Hepatocyte (in vitro differentiated cells): Measurements from ENCODE around the gene TST. TPM values are rescaled to one million over a fixed set of nuclear protein-coding genes. Genes with fewer than 3 reads are reported as not detected.

Experiments
- DNase-seq: peaks from one replicate; pipeline ENCODE4 v3.0.0-alpha.2; 2016; ENCODE audit warnings: low spot score
- H2AFZ ChIP-seq: fragments of 200-600 bp; sonication (generic); 2 replicates; pipeline ENCODE4 v1.6.0; 2016; ENCODE audit warnings: antibody characterized with exemption, mild to moderate bottlenecking
- H3K27ac ChIP-seq: fragments of 200-600 bp; sonication (generic); 2 replicates; pipeline ENCODE4 v1.5.1; 2016; ENCODE audit warnings: mild to moderate bottlenecking
- H3K27me3 ChIP-seq: fragments of 200-600 bp; sonication (generic); 2 replicates; pipeline ENCODE4 v1.6.1; 2016
- H3K36me3 ChIP-seq: fragments of 200-600 bp; sonication (generic); replicated peaks from 2 replicates; pipeline ENCODE4 v1.5.1; 2016; ENCODE audit warnings: low read depth; ENCODE audit not compliant: insufficient read depth
- H3K4me1 ChIP-seq: fragments of 200-600 bp; sonication (generic); 2 replicates; pipeline ENCODE4 v1.5.1; 2016; ENCODE audit warnings: mild to moderate bottlenecking, moderate library complexity; ENCODE audit not compliant: insufficient read depth
- H3K4me2 ChIP-seq: fragments of 200-600 bp; sonication (generic); 2 replicates; pipeline ENCODE4 v1.6.0; 2016
- H3K4me3 ChIP-seq: fragments of 200-600 bp; sonication (generic); 2 replicates; pipeline ENCODE4 v1.5.1; 2016; ENCODE audit warnings: mild to moderate bottlenecking
- H3K79me2 ChIP-seq: fragments of 200-600 bp; sonication (generic); 2 replicates; pipeline ENCODE4 v1.6.0; 2017; ENCODE audit warnings: mild to moderate bottlenecking
- H3K9me2 ChIP-seq: fragments of 200-600 bp; sonication (generic); replicated peaks from 2 replicates; pipeline ENCODE4 v1.6.0; 2017; ENCODE audit warnings: mild to moderate bottlenecking; ENCODE audit not compliant: insufficient read depth
- H3K9me3 ChIP-seq: fragments of 200-600 bp; sonication (generic); 2 replicates; pipeline ENCODE4 v1.5.1; 2016; ENCODE audit warnings: low read depth, mild to moderate bottlenecking
- H4K20me1 ChIP-seq: fragments of 200-600 bp; sonication (generic); 2 replicates; pipeline ENCODE4 v1.6.0; 2016; ENCODE audit warnings: mild to moderate bottlenecking; ENCODE audit not compliant: insufficient read depth, poor library complexity, severe bottlenecking
- CTCF ChIP-seq: fragments of 200-600 bp; sonication (generic); IDR thresholded peaks from 2 replicates; pipeline ENCODE4 v1.5.1; 2016; ENCODE audit warnings: antibody characterized with exemption, mild to moderate bottlenecking; ENCODE audit not compliant: poor library complexity
- EZH2 ChIP-seq: fragments of 200-600 bp; sonication (generic); IDR thresholded peaks from 2 replicates; pipeline ENCODE4 v1.6.1; 2016; ENCODE audit warnings: antibody characterized with exemption, mild to moderate bottlenecking, borderline replicate concordance
- EZH2phosphoT487 ChIP-seq: fragments of 200-600 bp; sonication (generic); IDR thresholded peaks from one replicate; pipeline ENCODE4 v1.6.1; 2018; ENCODE audit warnings: antibody characterized with exemption, mild to moderate bottlenecking, low read depth, moderate library complexity; ENCODE audit not compliant: unreplicated experiment, severe bottlenecking
- whole genome bisulfite sequencing: methylation state at CpG from one replicate; pipeline ENCODE4 v1.1.6; 2016; ENCODE audit warnings: low lambda C conversion rate; ENCODE audit errors: missing lambda C conversion rate; 5-methylcytosine and 5-hydroxymethylcytosine counted together
- polyA plus RNA-seq: library from polyadenylated mRNA; unstranded; fragments of >200 nt; fragmentation: Nextera tagmentation; extraction: Ambion mirVana; gene quantifications from 2 replicates; pipeline ENCODE4 v1.2.1, GENCODE V29; 2016
- total RNA-seq: library from RNA; depleted of rRNA; stranded (reverse); fragments of >200 nt; gene quantifications from 2 replicates; pipeline ENCODE4 v1.2.3, GENCODE V29; 2014

The TST gene
- total and polyA plus RNA-seq, 2 experiments from 2014 or later: 50.2 to 111 TPM

GRCh38 chr22:37065961-37066360 is 46.7 kb upstream of the TST start:
- H3K79me2 ChIP-seq: no peaks in the 10 kb centered on the region
- H4K20me1 ChIP-seq: no peaks in the 10 kb centered on the region
- H3K9me2 ChIP-seq: no peaks in the 10 kb centered on the region
- TF ChIP-seq EZH2 (no peak), CTCF (no peak), EZH2phosphoT487 (no peak)
- no peak for DNase-seq
- H3K27ac ChIP-seq: no peak overlapping the region
- no peak overlapping the region for H3K4me3 ChIP-seq
- no peaks in the 10 kb centered on the region for H3K9me3 ChIP-seq
- WGBS: 92% methylated on average over 9 of the region's 9 CpGs
- peaks cover 6% of the 10 kb centered on the region for H3K4me1 ChIP-seq
- H3K27me3 ChIP-seq: peaks cover 26% of the 10 kb centered on the region
- no peak overlapping the region for H2AFZ ChIP-seq
- H3K36me3 ChIP-seq: no peaks in the 10 kb centered on the region
- no peak overlapping the region for H3K4me2 ChIP-seq

DNA sequence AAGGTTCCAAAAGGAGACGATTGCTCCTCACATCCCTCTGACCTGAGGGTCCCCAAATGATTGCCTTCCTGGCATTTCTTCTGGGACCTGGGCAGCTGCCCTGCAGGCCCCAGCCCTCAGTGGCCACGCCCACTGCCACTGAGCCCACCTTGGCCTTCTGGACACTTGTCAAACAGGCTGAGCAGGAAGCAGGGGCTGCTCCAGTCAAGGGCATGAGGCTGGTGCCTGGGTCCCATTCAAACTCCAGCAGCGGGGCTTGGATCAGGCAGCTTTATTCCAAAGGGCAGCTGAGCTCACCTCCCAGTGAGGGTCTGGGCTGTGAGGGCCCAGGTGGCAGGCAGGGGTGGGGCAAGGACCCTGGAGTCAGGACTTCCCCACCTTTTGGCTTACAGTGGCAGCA is 45.9 kb upstream of the TST start:
- H3K4me1 ChIP-seq: peaks cover 6% of the 10 kb centered on the region

GRCh38 chr22:37064553-37064952 is 45.3 kb upstream of the TST start:
- Histone ChIP-seq H3K79me2 (no peaks in the 10 kb centered on the region), H4K20me1 (no peaks in the 10 kb centered on the region), H3K4me3 (no peak overlapping the region), H3K9me2 (no peaks in the 10 kb centered on the region), H2AFZ (no peak overlapping the region), H3K27ac (no peak overlapping the region), H3K4me2 (no peak overlapping the region), H3K27me3 (peaks cover 17% of the 10 kb centered on the region), H3K4me1 (peaks cover 6% of the 10 kb centered on the region), H3K9me3 (no peaks in the 10 kb centered on the region), H3K36me3 (no peaks in the 10 kb centered on the region)
- WGBS: 96% methylated on average over 11 of the region's 11 CpGs
- DNase-seq: no peak
- TF ChIP-seq EZH2 (no peak), EZH2phosphoT487 (no peak), CTCF (no peak)

More for the DNA sequence above, 45.9 kb upstream of the TST start:
- Histone ChIP-seq H3K4me3 (no peak overlapping the region), H3K79me2 (no peaks in the 10 kb centered on the region), H2AFZ (no peak overlapping the region), H3K9me2 (no peaks in the 10 kb centered on the region), H3K9me3 (no peaks in the 10 kb centered on the region), H3K27me3 (peaks cover 23% of the 10 kb centered on the region), H4K20me1 (no peaks in the 10 kb centered on the region), H3K27ac (no peak overlapping the region), H3K4me2 (no peak overlapping the region), H3K36me3 (no peaks in the 10 kb centered on the region)
- WGBS: 70% methylated on average over 3 of the region's 3 CpGs
- TF ChIP-seq CTCF (no peak), EZH2 (no peak), EZH2phosphoT487 (no peak)
- DNase-seq: no peak
